Measurements from ENCODE around the gene NBDY.
A peak's percentile ranks its signal among the peaks of the same experiment; 100 is the strongest.
"Not testable (repeated sequence)": the region's sequence is repeated elsewhere in the genome, so short reads cannot be mapped to it uniquely, and the experiment has no call there.

Gene NBDY

DNA sequence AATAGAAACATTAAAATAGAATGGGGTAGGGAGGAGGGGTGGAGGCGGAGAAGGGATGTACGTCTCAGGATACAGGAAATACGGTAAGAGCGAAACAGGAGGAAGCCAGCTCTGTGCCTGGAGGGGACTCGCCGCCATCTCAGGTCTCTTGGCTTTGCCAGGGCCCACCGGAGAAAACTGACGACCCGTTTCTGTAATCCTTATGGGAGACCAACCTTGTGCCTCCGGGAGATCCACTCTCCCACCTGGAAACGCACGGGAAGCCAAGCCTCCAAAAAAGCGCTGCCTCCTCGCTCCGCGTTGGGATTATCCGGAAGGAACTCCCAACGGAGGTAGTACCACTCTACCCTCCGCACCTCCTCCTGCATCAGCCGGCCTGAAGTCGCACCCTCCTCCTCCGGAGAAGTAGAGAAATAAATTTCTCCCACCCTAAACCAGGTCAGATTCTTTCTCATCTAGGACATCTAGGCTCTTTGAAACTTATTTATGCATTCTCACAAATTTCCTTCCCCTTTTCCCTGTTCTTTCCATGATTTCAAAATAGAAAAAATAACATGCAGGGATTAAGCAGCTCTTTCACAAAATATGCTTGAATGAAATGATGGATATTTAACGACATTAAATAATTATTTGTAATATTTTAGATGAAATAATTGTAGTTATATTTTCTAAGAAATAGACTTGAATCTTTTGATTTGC lies at the start of gene NBDY:
NBDY (plus strand) TSS at position 92 of the 699 bp plus-strand sequence; CDS start at position 203, 111 bp downstream.
- DNase-seq (ENCODE audit: low spot score), result peak; percentile 58

- DNase-seq (ENCODE audit: low spot score), result not testable (repeated sequence)
These were observed 24.5 kb upstream of the NBDY start for GRCh38 chrX:56704530-56704929.

DNA sequence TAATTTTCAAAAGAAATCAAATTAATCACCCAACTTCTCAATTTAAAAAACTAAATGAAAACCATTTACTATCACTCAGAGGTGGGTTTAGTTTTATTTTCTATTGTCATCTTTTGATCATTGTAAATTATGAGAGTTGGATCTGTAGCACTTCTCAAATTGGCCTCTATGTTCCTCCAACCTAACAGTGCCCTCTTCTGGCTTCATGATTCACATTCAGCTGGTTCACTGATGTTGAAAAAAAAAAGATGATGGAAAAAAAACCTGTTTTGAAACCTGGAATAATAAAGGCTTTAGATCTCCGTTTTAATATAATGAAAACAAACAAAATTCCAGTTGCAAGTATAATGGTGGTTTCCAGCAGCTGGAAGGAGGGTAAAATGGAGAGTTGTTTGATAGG lies 2.4 kb upstream of the NBDY start:
- peak; percentile 51 for DNase-seq (ENCODE audit: low spot score)

GRCh38 chrX:56727531-56727930 lies 1.5 kb upstream of the NBDY start:
- no peak for DNase-seq (ENCODE audit: low spot score)

DNA sequence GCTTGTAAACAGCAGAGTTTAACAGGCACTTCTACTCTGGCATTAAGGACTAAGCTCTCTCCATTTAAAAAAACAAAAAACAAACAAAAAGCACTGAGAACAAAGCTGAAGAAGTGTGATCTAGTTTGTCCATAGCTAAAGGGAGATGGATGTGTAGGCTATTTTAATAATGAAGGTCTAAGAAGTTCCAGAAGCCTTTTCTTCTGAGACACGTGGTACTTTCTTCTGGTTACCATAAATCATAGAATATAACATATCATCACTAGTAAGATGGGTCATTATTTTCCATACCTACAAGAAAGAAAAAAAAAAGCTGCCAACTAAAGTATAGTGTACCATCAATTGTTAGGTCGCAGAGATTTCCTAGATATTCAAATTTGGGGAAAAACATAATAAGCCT lies 722 bp upstream of the NBDY start:
- DNase-seq (ENCODE audit: low spot score), result peak; percentile 42

GRCh38 chrX:56728752-56729151 lies 291 bp upstream of the NBDY start:
- peak; percentile 9 for DNase-seq (ENCODE audit: low spot score)

GRCh38 chrX:56733459-56734046 lies 4.5 kb downstream of the NBDY start:
- DNase-seq (ENCODE audit: low spot score), result peak; percentile 47

DNA sequence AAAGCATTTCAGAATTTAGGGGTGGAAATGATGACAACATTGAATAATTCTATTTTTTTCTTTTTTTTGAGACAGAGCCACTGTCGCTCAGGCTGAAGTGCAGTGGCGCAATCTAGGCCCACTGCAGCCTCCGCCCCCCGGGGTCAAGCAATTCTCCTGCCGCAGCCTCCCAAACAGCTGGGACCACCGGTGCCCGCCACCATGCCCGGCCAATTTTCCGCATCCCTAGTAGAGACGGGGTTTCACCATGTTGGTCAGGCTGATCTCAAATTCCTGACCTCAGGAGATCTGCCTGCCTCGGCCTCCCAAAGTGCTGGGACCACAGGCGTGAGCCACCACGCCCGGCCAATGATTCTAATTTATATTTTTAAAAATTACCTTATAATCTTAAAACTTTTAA lies 7.2 kb downstream of the NBDY start:
- no peak for DNase-seq (ENCODE audit: low spot score)

DNA sequence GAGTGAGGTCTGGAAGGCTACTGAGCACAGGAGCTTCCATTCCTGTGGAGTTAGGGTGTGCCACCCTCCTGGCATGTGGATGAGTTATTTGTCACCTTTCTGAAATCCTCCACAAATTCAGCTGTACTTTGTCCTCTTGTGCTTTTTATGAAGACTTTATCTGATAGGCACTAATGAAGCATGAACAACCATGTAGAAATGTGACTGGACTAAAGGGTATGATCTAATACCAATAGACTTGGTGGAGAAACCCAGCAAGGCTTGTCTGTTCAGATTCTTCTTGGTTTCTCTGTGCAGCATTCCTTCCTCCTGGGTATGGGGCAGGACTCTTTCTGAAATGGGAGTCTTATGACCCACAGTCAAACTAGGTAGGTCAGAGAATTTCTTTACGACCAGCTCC lies 9.6 kb downstream of the NBDY start:
- DNase-seq (ENCODE audit: low spot score), result peak; percentile 0

- DNase-seq (ENCODE audit: low spot score), result no peak
These were observed 16.0 kb downstream of the NBDY start for GRCh38 chrX:56744996-56745395.

DNA sequence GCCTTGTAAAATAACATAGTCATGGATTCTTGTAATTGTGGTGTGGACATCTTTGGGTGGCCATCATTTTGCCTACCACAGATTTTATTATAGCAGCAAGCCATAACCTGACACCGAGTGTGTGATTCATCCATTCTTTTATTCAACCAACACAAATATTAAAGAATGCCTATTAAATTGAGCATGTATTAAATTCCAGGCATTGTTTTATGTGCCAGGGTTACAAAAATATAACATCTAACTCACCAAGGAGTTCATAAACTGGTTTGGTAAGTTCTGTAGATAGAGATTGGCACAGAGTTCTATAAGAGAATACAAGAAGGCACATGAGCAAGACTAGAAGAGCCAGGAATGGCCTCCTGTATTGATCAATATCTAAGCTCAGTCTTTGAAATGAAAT lies 18.0 kb downstream of the NBDY start:
- DNase-seq (ENCODE audit: low spot score), result no peak

GRCh38 chrX:56751071-56751470 lies 22.0 kb downstream of the NBDY start:
- DNase-seq (ENCODE audit: low spot score), result no peak

DNA sequence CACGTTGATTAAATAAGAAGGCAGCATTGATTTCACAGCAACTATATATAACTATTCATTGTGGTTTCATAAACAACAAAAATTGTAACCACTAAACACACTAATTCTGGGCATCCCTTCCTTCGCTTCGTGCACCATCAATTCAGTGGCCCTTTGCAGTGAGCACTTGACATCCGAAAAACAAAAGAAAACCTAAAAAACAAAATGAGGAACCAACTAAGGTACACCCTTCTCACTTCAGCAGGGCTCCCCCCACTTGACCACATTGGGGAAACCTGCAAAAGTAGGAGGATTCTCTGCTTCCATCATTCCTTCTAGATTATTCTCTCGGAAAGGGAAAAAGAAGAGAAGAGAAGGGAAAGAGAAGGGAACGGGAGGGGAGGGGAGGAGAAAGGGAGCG lies 28.3 kb downstream of the NBDY start:
- no peak for DNase-seq (ENCODE audit: low spot score)

GRCh38 chrX:56758456-56758855 lies 29.4 kb downstream of the NBDY start:
- DNase-seq (ENCODE audit: low spot score), result no peak

- DNase-seq (ENCODE audit: low spot score), result no peak
These were observed 30.8 kb downstream of the NBDY start for GRCh38 chrX:56759736-56760409.

DNA sequence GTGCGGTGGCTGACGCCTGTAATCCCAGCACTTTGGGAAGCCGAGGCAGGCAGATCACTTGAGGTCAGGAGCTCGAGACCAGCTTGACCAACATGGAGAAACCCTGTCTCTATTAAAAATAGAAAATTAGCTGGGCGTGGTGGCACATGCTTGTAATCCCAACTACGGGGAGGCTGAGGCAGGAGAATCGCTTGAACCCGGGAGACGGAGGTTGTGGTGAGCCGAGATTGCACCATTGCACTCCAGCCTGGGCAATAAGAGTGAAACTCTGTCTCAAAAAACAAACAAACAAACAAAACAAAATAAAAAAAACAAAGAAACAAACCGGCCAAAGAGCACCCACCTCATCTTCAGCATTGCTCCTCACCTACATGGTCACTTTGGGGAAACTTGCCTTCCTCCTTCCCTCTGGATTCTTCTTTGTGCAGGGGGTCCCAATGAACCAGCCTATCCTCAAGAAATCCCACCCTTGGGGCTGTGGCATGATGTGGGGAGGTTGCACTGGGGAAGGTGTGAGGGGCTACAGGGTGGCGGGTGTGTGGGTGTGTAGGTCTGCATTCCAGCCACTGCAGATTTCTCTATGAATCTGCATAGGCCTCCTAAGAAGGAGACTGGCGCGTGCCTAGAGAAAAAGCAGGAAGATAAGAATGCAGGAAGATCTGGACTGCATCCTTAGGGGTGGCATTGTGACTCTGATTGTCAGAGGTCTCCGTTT lies 31.5 kb downstream of the NBDY start:
- not testable (repeated sequence) for DNase-seq (ENCODE audit: low spot score)

GRCh38 chrX:56761167-56761566 lies 32.1 kb downstream of the NBDY start:
- no peak for DNase-seq (ENCODE audit: low spot score)

DNA sequence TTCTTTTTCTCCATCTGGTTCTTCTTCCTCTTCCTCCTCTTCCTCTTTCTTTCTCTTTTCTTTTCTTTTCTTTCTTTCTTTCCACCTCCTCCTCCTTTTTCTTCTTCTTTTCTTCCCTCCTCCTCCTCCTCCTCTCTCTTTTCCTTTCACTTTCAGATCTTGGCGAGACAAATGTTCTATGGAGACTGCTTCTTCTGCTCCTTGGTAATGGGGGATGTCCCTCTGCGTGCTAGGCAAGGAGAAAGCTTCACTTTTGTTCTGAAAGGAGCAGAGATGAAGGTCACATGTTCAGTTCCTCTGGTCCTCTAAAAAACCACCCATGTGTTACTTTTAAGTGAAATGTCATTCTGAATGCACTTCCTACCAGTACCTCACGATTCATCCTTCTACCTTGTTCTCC lies 33.2 kb downstream of the NBDY start:
- no peak for DNase-seq (ENCODE audit: low spot score)

DNA sequence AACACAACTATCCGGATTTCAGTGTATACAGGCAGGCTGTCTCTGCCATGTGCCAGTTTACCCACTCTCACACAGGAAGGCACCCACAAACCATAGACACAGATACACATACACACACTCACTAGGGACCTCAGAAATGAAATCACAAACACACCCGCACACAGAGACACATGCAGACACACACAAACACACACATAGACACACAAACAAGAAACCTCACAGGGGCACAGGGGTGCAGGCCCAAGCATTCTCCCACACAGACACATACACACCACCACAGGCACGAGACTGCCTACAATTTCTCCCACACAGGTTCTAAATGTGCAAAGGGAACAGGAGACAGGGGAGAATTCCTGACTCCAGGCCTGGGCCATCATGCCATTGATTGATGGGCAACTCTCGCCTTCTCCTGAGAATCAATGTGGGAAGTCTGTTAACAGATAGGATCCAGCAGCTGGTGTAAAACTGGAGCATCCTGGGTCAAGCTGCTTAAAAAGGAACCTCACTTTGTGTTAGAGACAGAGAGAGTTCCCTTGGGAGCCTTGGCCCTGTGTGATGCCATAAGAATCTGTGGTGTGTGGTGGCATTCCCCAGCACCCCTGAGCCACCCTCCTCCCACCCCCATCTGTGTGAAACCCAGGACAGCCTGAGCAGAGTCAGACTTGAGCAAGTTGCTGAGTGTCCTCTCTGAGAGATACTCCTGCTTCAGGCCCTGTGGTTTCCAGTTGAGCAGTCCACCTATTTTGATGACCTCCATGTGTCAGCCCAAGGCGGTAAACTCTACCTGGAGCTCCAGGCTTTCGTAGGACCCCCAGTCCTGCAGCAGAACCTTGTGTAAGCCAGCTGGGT lies 33.9 kb downstream of the NBDY start:
- no peak for DNase-seq (ENCODE audit: low spot score)

- DNase-seq (ENCODE audit: low spot score), result no peak
These were observed 34.6 kb downstream of the NBDY start for GRCh38 chrX:56763556-56764152.
